ENCODE results near the gene GSC. TPM values are rescaled to one million over a fixed set of nuclear protein-coding genes. Genes with fewer than 3 reads are reported as not detected.

The GSC gene
- total and polyA plus RNA-seq, 2 experiments from 2014 or later, result 0.27 to 0.97 TPM

DNA sequence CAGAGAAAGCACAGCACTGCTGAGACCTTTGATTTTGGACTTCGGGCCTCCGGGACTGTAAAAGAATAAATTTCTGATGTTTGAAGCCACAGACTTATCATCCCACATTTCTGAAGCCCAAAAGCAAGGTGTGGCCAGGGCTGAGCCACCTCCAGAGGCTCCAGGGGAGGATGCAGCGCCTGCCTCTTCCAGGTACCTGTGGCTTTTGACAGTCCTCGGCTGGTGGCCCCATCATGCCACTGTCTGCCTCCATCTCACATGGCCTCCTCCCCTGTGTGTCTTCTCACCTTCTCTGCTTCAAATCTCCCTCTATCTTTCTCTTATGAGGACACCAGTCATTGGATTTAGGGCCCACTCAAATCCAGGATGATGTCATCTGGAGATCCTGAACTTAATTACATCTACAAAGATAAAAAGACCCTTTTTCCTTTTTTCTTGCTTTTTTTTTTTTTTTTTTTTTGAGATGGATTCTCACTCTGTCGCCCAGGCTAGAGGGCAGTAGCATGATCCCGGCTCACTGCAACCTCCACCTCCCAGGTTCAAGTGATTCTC, 15.4 kb downstream of the GSC start (continued):
- TF ChIP-seq, protein P1, sequence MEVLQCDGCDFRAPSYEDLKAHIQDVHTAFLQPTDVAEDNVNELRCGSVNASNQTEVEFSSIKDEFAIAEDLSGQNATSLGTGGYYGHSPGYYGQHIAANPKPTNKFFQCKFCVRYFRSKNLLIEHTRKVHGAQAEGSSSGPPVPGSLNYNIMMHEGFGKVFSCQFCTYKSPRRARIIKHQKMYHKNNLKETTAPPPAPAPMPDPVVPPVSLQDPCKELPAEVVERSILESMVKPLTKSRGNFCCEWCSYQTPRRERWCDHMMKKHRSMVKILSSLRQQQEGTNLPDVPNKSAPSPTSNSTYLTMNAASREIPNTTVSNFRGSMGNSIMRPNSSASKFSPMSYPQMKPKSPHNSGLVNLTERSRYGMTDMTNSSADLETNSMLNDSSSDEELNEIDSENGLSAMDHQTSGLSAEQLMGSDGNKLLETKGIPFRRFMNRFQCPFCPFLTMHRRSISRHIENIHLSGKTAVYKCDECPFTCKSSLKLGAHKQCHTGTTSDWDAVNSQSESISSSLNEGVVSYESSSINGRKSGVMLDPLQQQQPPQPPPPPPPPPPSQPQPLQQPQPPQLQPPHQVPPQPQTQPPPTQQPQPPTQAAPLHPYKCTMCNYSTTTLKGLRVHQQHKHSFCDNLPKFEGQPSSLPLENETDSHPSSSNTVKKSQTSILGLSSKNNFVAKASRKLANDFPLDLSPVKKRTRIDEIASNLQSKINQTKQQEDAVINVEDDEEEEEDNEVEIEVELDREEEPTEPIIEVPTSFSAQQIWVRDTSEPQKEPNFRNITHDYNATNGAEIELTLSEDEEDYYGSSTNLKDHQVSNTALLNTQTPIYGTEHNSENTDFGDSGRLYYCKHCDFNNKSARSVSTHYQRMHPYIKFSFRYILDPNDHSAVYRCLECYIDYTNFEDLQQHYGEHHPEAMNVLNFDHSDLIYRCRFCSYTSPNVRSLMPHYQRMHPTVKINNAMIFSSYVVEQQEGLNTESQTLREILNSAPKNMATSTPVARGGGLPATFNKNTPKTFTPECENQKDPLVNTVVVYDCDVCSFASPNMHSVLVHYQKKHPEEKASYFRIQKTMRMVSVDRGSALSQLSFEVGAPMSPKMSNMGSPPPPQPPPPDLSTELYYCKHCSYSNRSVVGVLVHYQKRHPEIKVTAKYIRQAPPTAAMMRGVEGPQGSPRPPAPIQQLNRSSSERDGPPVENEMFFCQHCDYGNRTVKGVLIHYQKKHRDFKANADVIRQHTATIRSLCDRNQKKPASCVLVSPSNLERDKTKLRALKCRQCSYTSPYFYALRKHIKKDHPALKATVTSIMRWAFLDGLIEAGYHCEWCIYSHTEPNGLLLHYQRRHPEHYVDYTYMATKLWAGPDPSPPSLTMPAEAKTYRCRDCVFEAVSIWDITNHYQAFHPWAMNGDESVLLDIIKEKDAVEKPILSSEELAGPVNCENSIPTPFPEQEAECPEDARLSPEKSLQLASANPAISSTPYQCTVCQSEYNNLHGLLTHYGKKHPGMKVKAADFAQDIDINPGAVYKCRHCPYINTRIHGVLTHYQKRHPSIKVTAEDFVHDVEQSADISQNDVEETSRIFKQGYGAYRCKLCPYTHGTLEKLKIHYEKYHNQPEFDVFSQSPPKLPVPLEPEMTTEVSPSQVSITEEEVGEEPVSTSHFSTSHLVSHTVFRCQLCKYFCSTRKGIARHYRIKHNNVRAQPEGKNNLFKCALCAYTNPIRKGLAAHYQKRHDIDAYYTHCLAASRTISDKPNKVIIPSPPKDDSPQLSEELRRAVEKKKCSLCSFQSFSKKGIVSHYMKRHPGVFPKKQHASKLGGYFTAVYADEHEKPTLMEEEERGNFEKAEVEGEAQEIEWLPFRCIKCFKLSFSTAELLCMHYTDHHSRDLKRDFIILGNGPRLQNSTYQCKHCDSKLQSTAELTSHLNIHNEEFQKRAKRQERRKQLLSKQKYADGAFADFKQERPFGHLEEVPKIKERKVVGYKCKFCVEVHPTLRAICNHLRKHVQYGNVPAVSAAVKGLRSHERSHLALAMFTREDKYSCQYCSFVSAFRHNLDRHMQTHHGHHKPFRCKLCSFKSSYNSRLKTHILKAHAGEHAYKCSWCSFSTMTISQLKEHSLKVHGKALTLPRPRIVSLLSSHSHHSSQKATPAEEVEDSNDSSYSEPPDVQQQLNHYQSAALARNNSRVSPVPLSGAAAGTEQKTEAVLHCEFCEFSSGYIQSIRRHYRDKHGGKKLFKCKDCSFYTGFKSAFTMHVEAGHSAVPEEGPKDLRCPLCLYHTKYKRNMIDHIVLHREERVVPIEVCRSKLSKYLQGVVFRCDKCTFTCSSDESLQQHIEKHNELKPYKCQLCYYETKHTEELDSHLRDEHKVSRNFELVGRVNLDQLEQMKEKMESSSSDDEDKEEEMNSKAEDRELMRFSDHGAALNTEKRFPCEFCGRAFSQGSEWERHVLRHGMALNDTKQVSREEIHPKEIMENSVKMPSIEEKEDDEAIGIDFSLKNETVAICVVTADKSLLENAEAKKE (CRISPR knock-in tag; IDR thresholded peaks at IDR 0.05), result no peak
- TF ChIP-seq STAT1 (IDR thresholded peaks at IDR 0.05; ENCODE audit: unreplicated experiment) (no peak), POLR2AphosphoS5 (IDR thresholded peaks at IDR 0.05; ENCODE audit: low read depth) (no peak)

GRCh38 chr14:94752591-94753436, 17.1 kb downstream of the GSC start:
- Histone ChIP-seq H3K79me2 (replicated peaks; ENCODE audit: insufficient read depth) (no peaks in the 10 kb centered on the region), H3F3A (replicated peaks; ENCODE audit: low read depth) (no peaks in the 10 kb centered on the region), H3K27ac (ENCODE audit: low read depth) (no peak overlapping the region), H4K20me1 (replicated peaks; ENCODE audit: insufficient read depth) (no peaks in the 10 kb centered on the region), H3K9me2 (ENCODE audit: insufficient read depth) (no peaks in the 10 kb centered on the region), H3K4me2 (no peak overlapping the region), H3K4me3 (no peak overlapping the region), H2AFZ (no peak overlapping the region), H3K4me1 (ENCODE audit: insufficient read depth) (no peaks in the 10 kb centered on the region), H3K36me3 (ENCODE audit: insufficient read depth) (no peaks in the 10 kb centered on the region), H3K27me3 (ENCODE audit: insufficient read depth) (no peaks in the 10 kb centered on the region)
- H3K36me3 Mint-ChIP-seq (ENCODE audit: low read depth), result no peaks in the 10 kb centered on the region
- H3K4me1 Mint-ChIP-seq, result no peaks in the 10 kb centered on the region
- peaks cover 12% of the 10 kb centered on the region for H3K27me3 Mint-ChIP-seq (ENCODE audit: insufficient read depth, low read depth, poor library complexity)
- no peak overlapping the region for H3K4me3 Mint-ChIP-seq
- ATAC-seq (no peak), DNase-seq (ENCODE audit: low spot score) (no peak)
- no peaks in the 10 kb centered on the region for H3K9me3 Mint-ChIP-seq
- no peak overlapping the region for H3K27ac Mint-ChIP-seq
- TF ChIP-seq ZNF331 (CRISPR knock-in tag; IDR thresholded peaks at IDR 0.05; ENCODE audit: low read depth), result no peak
- TF ChIP-seq STAT1 (IDR thresholded peaks at IDR 0.05; ENCODE audit: unreplicated experiment), result no peak
- no peak for TF ChIP-seq NANOG (IDR thresholded peaks at IDR 0.05; ENCODE audit: borderline replicate concordance)
- TF ChIP-seq, protein P1 (CRISPR knock-in tag; IDR thresholded peaks at IDR 0.05), result no peak
- no peak for TF ChIP-seq JUNB (IDR thresholded peaks at IDR 0.05; ENCODE audit: unreplicated experiment)
- TF ChIP-seq EZH2 (IDR thresholded peaks at IDR 0.05; ENCODE audit: low read depth, unreplicated experiment), result no peak
- TF ChIP-seq CREB1 (CRISPR knock-in tag; IDR thresholded peaks at IDR 0.05; ENCODE audit: low read depth), result no peak
- TF ChIP-seq ZNF114 (CRISPR knock-in tag; IDR thresholded peaks at IDR 0.05), result no peak
